ENCODE results near the gene MLLT11.

- TF ChIP-seq POLR2A (IDR thresholded peaks at IDR 0.05) (no peak), CTCF (IDR thresholded peaks at IDR 0.05) (peak in 1 of 4 experiments; percentile 54), EP300 (IDR thresholded peaks at IDR 0.05) (no peak)
Measured at GRCh38 chr1:151048645-151049032, 11.6 kb upstream of the MLLT11 start.

All from gastroesophageal sphincter (tissue), 3 donors.